MG63 (cell line): ENCODE data around the gene PDYN. TPM values are rescaled to one million over a fixed set of nuclear protein-coding genes. Genes with fewer than 3 reads are reported as not detected.

Experiments used
- DNase-seq: peaks from one replicate; pipeline ENCODE4 v3.0.0-alpha.2; 2020
- H3K27me3 ChIP-seq: fragments of 250-450 bp; sonication (Bioruptor Pico); 2 replicates; pipeline ENCODE4 v1.5.1; 2020; ENCODE audit warnings: mild to moderate bottlenecking, moderate library complexity
- H3K36me3 ChIP-seq: fragments of 250-450 bp; sonication (Bioruptor Pico); 2 replicates; pipeline ENCODE4 v1.5.1; 2020; ENCODE audit warnings: mild to moderate bottlenecking, moderate library complexity
- H3K4me3 ChIP-seq: fragments of 250-450 bp; sonication (Bioruptor Pico); 2 replicates; pipeline ENCODE4 v1.5.1; 2020; ENCODE audit warnings: mild to moderate bottlenecking, moderate library complexity
- H3K9me3 ChIP-seq: fragments of 250-450 bp; sonication (Bioruptor Pico); 2 replicates; pipeline ENCODE4 v1.5.1; 2020; ENCODE audit warnings: mild to moderate bottlenecking, moderate library complexity
- total RNA-seq: library from RNA; depleted of rRNA; stranded (reverse); fragments of >200 nt; shearing (Covaris generic); gene quantifications from 2 replicates; pipeline ENCODE4 v1.2.3, GENCODE V29; 2014; ENCODE audit warnings: low replicate concordance

The PDYN gene
- total RNA-seq, 1 experiment from 2014 or later: not detected

- Histone ChIP-seq H3K4me3 (no peak overlapping the region), H3K36me3 (no peaks in the 10 kb centered on the region), H3K27me3 (no peaks in the 10 kb centered on the region), H3K9me3 (no peaks in the 10 kb centered on the region)
- no peak for DNase-seq
Observed at GRCh38 chr20:1945134-1945618, 48.7 kb downstream of the PDYN start.

DNA sequence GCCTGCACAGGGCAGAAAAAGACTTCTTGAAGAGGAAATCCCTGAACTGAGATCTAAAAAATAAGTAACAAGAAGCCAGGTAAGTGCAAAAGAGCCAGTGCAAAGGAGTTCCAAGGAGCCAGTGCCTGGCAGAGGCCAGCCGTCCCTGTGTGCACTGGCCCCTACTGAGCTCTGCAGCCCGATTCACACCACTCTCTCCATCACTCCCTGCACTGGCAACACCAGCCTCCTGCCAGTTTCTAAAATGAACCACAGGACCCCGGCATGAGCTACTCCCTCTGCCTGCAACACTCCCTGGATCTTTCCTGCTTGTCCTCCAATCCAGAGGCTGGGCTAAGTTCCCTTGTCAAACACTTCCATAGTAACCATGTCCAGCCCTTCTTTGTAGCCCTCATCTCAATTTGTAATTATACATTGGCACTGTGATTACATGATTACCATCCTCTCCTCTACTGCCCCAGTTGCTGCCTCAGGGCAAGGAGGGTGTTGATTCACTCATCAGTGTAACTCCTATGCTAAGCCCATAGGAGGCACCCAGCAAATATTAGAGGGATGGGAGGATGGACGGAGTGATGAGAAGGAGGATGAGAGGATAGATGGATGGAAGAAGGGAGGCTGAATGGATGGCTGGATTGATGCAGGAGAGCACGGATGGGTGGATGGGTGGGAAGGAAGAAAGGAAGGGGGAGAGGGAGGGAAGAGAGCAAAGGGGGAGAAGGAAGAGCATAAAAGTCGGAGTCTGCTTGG is 49.3 kb downstream of the PDYN start:
- H3K36me3 ChIP-seq: no peaks in the 10 kb centered on the region
- no peak overlapping the region for H3K4me3 ChIP-seq
- H3K9me3 ChIP-seq: no peaks in the 10 kb centered on the region
- H3K27me3 ChIP-seq: no peaks in the 10 kb centered on the region
- no peak for DNase-seq

DNA sequence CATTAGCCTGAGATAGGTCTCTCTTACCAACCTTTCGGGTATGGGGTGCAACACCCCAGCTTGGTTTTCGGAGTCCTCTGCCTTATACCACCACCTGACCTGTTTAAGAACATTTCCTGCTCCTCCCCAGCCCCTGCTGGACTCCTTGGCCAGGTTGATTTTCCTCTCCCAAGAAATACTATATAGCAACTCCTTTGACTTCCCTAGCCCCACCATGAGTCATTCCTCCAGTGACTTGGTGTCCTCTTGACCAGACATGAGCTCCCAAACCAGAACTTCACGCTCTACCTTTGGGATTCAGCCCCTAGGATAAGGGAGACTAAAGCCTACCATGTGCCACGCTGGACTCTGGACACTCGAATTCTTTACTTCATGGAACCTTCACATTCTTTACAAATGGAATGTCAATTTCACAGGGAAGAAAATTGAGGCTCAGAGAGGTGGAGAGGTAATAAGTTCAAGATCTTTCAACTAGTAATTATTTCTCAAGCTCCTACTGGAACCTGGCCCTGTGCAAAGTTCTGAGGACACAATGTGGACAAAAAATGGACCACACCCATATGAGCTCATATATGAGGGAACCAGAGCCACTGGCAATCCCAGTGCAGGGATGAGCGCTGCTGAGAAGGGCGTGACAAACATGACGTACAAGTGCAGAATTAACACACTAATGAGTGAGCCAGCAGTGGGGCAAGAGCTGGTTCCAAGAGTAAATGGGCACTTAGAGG is 50.4 kb downstream of the PDYN start:
- H3K4me3 ChIP-seq: no peak overlapping the region
- H3K27me3 ChIP-seq: no peaks in the 10 kb centered on the region
- no peaks in the 10 kb centered on the region for H3K9me3 ChIP-seq
- peak; percentile 38 for DNase-seq
- H3K36me3 ChIP-seq: no peaks in the 10 kb centered on the region; the same call in 1 of the 2 replicates

GRCh38 chr20:1942486-1943274 is 51.2 kb downstream of the PDYN start:
- H3K36me3 ChIP-seq: no peaks in the 10 kb centered on the region; the same call in 1 of the 2 replicates
- H3K27me3 ChIP-seq: no peaks in the 10 kb centered on the region
- no peak overlapping the region for H3K4me3 ChIP-seq
- no peaks in the 10 kb centered on the region for H3K9me3 ChIP-seq
- DNase-seq: no peak

DNA sequence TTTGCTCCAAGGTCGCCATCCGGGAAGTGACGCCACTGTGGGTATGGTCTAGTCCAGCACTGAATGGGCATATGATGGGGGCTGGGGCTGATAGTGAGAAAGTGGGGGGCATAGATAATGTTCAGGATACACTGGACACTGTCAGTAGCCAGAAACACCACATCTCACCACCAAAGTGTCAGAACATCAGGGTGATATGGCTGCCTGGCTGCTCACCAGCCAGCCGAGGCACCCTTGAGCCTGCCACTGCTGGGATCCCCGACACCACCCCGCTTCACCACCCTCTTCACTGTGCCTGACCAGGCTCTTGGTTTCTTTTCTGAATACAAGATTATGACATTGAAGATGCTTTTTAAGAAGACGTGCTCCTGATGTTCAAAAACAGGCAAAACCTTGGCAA is 51.8 kb downstream of the PDYN start:
- no peak for DNase-seq
- H3K27me3 ChIP-seq: no peaks in the 10 kb centered on the region
- no peaks in the 10 kb centered on the region; the same call in 1 of the 2 replicates for H3K36me3 ChIP-seq
- H3K9me3 ChIP-seq: no peaks in the 10 kb centered on the region
- no peak overlapping the region for H3K4me3 ChIP-seq

GRCh38 chr20:1941226-1941625 is 52.6 kb downstream of the PDYN start:
- no peak overlapping the region for H3K4me3 ChIP-seq
- peaks cover 5% of the 10 kb centered on the region for H3K36me3 ChIP-seq
- H3K27me3 ChIP-seq: no peaks in the 10 kb centered on the region
- DNase-seq: peak; percentile 35
- H3K9me3 ChIP-seq: no peaks in the 10 kb centered on the region

DNA sequence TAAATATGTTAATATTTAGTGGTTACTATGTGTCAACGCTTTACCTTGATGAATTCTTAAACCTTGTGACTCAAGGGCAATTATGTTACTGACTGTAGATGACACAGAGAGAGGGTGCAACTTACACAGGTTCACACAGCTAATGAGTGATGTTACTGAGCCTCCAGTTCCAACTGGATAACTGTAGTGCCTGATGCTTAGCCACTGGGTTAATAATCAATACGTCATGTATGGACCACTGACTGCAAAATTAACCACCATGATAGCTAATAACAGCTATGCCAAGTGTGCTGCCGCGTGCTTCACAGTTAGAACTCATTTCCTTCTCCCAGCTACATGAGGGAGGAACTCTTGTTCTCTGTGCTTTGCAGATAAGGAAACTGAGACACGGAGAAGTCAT is 53.3 kb downstream of the PDYN start:
- Histone ChIP-seq H3K4me3 (no peak overlapping the region), H3K27me3 (no peaks in the 10 kb centered on the region), H3K36me3 (peaks cover 7% of the 10 kb centered on the region), H3K9me3 (no peaks in the 10 kb centered on the region)
- DNase-seq: no peak

DNA sequence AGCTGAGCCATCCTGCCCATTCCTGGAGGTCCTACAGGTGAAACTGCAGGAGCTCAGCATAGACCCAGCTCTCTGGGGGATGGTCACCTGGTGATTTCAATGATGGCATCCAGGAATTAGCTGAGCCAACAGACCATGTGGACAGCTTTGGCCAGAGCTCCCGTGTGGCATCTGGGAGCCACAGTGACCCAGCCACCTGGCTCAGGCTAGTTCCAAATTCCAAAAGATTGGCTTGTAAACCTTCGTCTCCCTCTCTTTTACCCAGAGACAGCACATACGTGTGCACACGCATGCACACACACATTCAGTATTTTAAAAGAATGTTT is 54.6 kb downstream of the PDYN start:
- H3K36me3 ChIP-seq: peaks cover 18% of the 10 kb centered on the region
- H3K27me3 ChIP-seq: no peaks in the 10 kb centered on the region
- no peaks in the 10 kb centered on the region for H3K9me3 ChIP-seq
- no peak overlapping the region for H3K4me3 ChIP-seq
- no peak for DNase-seq

DNA sequence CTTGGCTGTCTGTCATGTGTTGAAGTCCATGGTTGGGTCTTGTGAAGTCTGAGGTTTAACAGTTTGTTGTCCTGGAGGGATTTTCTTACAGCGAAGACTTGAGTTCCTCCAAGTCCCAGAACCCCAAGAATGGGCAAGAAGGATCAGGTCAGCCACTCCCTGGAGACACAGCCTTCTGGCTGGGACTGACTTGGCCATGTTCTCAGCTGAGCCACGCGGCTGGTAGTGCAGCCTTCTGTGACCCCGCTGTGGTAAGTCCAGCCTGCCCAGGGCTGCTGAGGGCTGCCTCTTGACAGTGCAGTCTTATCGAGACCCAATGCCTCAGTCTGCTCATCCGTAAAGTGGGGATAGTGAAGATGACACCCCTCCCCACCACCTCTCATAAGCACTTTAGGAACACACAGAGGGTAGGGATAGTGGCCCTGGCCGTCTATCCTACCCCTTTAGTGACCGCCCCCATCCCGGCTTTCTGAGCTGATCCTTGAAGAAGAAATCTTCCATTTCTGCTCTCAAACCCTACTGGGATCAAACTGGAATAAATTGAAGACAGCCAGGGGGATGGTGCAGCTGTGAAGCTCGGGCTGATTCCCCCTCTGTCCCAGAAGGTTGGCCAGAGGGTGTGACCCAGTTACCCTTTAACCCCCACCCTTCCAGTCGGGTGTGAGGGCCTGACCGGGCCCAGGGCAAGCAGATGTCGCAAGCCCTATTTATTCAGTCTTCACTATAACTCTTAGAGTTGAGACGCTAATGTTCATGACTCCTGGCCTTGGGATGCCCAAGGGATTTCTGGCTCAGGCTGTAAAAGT is 55.2 kb downstream of the PDYN start:
- no peaks in the 10 kb centered on the region for H3K27me3 ChIP-seq
- no peak for DNase-seq
- no peak overlapping the region for H3K4me3 ChIP-seq
- H3K36me3 ChIP-seq: peaks cover 18% of the 10 kb centered on the region
- no peaks in the 10 kb centered on the region for H3K9me3 ChIP-seq

GRCh38 chr20:1937316-1937976 is 56.4 kb downstream of the PDYN start:
- Histone ChIP-seq H3K36me3 (peaks cover 18% of the 10 kb centered on the region), H3K27me3 (no peaks in the 10 kb centered on the region), H3K9me3 (no peaks in the 10 kb centered on the region), H3K4me3 (no peak overlapping the region)
- DNase-seq: no peak

DNA sequence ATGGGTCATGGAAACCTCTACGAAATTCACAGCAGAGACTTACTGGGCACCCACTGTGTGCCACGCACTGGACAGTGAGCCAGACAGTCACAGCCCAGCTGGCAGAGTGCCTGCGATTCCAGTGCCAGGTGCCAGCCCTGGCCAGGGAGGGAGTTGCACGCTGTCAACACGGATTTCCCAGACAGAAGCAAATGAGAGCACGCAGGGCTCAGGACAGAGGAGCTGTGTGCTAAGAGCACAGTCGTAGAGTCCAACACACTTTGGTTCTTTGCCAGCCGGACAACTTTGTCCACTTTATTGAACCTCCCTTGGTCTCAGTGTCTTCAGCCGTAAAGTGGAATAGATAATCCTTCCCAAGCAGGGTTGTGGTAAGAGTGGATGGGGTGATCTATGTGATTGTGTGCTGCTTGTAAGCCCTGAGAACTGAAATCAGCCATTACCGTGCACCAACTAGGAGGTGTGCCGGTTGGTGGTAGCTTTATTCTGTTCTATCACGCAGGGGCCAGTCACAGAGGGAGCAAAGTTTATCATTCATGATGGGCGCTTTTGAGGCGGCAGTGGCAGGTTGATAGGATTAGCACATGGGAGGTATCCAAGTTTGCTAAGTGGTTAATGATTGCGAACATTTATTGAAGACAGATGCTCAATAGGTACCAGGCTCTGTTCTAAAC is 58.0 kb downstream of the PDYN start:
- no peak for DNase-seq
- Histone ChIP-seq H3K27me3 (no peaks in the 10 kb centered on the region), H3K9me3 (no peaks in the 10 kb centered on the region), H3K36me3 (peaks cover 18% of the 10 kb centered on the region), H3K4me3 (no peak overlapping the region)

DNA sequence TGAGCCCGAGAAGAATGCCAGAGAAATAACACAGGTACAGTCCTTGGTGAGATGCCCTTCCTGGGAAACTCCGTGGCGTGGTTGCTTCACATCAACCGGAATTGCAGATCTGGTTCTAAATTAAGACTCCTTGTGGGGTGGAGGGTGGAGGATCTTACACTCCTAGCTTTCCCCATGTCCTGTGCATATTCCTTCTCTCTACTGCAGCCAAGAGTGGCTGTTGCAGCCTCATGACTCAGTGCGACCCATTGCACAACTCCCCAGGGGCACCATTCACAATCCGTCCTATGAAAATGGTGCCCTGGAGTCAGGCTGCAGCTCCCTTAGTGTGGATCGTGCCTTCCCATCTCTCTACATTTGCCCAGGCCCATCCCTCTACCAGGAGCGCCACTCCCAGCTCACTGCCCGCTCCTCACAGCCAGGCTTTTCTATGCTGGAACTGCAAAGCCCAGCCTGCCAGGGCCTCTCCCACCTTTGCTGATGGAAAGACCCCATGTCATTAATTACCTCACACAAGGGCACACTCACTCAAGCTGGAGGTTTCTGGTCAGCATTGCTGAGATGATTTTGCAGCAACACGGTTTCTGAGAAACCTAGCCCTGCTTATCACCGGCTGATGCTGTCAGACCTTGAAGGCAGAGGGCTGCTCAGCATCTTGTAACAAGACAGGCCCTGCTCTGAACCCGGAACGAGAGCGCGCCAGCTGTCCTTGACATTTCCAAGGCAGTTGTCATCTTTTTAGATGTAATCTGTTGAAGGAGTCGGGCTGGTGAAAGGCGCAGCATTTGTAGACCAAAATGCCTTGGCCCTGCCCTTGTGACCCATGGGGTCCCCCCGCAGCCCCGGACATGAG is 58.9 kb downstream of the PDYN start:
- no peaks in the 10 kb centered on the region for H3K9me3 ChIP-seq
- H3K4me3 ChIP-seq: no peak overlapping the region
- peaks cover 18% of the 10 kb centered on the region for H3K36me3 ChIP-seq
- no peaks in the 10 kb centered on the region for H3K27me3 ChIP-seq
- DNase-seq: peak; percentile 58

DNA sequence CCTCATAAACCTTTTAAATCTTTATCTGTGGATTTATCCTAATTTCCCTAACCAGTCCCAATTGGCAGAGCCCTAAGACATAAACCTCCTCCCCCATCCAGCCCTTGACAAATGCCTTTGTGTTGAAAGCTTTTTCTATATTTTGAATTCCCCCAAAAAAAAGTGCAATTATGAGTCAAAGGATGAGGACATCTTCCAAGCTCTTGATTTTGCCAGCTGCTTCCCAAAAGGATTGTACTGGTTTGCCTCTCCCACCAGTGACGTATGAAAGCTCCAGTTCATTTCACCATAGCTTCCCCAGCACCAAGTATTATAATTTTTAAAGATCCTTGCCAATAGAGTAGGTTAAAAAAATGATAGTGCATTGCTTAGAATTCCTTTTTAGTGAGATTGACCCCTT is 59.7 kb downstream of the PDYN start:
- H3K9me3 ChIP-seq: no peaks in the 10 kb centered on the region
- no peaks in the 10 kb centered on the region for H3K27me3 ChIP-seq
- H3K36me3 ChIP-seq: peaks cover 18% of the 10 kb centered on the region
- no peak overlapping the region for H3K4me3 ChIP-seq
- DNase-seq: peak; percentile 38

GRCh38 chr20:1933465-1933870 is 60.4 kb downstream of the PDYN start:
- H3K27me3 ChIP-seq: no peaks in the 10 kb centered on the region
- H3K9me3 ChIP-seq: no peaks in the 10 kb centered on the region
- peak; percentile 92 for DNase-seq
- peaks cover 18% of the 10 kb centered on the region for H3K36me3 ChIP-seq
- H3K4me3 ChIP-seq: no peak overlapping the region

DNA sequence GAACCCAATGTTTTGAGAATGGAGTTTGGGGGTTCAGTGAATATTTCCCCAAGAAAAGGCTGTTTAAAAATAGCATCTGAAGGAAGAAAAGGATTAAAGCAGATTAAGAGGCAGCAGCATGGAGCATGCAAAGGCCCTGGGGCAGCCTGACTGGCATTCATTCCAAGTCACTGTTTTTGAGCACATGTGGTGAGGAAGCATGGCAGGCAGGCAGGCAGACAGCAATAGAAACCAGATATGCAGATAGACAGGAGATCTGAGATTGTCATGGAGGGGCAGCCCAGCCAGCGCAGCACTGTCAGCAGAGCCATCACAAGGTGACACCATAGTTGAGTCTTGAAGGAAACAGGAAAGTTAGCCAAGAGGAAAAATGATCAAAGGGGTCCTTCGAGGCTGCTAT is 60.9 kb downstream of the PDYN start:
- H3K36me3 ChIP-seq: peaks cover 18% of the 10 kb centered on the region
- DNase-seq: no peak
- H3K4me3 ChIP-seq: no peak overlapping the region
- H3K9me3 ChIP-seq: no peaks in the 10 kb centered on the region
- H3K27me3 ChIP-seq: no peaks in the 10 kb centered on the region
